ENCODE results near the gene SKIDA1.
"Not testable (repeated sequence)": the region's sequence is repeated elsewhere in the genome, so short reads cannot be mapped to it uniquely, and the experiment has no call there.

The SKIDA1 gene

DNA sequence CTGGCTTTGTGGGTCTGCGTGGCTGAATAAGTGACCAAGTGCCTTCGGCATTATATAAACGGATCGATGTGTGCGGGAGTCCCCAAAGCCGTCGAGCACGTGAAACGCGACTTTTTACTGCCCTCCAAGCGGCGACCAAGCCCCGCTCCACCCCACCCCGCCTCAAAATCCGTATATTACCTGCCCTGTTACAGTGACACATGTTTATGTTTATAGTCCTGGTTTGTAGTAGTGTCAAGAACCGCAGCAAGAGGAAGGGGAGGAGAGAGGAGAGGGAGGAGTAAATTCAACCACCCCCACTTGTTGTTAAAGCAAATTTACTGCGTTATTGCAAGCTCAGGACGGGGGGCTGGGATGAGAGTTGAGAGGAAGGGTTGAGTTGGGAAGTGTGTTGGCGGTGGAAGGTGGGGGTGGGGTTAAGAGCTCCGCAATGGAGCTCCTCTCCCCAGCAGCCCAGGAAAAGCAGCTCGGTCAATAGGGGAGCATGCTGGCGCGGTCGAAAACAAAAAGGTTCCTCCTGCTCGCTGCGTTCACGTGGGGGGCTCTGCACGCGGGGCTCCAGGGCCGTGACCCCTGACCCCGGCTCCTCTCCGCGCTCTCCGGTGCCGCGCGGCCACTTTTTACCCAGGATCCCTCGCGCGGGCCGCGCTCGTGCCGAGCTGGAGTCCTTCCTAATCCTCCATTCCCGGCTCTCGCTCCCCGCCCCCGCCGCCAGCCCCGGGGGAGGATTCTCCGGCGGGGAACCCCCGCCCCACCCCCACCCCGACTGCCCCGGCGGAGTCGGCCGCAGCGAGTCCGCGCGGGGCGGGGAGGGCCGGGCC is at the start of gene SKIDA1:
SKIDA1 (minus strand) TSS at position 316 of the 821 bp plus-strand sequence. CDS start 7,860 bp downstream, outside the sequence.
- peak within 1 kb of the TSS; percentile 97 for H3K27ac ChIP-seq
- TF ChIP-seq, protein P1, sequence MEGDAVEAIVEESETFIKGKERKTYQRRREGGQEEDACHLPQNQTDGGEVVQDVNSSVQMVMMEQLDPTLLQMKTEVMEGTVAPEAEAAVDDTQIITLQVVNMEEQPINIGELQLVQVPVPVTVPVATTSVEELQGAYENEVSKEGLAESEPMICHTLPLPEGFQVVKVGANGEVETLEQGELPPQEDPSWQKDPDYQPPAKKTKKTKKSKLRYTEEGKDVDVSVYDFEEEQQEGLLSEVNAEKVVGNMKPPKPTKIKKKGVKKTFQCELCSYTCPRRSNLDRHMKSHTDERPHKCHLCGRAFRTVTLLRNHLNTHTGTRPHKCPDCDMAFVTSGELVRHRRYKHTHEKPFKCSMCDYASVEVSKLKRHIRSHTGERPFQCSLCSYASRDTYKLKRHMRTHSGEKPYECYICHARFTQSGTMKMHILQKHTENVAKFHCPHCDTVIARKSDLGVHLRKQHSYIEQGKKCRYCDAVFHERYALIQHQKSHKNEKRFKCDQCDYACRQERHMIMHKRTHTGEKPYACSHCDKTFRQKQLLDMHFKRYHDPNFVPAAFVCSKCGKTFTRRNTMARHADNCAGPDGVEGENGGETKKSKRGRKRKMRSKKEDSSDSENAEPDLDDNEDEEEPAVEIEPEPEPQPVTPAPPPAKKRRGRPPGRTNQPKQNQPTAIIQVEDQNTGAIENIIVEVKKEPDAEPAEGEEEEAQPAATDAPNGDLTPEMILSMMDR (conservative IDR thresholded peaks at IDR 0.05) = no peak

DNA sequence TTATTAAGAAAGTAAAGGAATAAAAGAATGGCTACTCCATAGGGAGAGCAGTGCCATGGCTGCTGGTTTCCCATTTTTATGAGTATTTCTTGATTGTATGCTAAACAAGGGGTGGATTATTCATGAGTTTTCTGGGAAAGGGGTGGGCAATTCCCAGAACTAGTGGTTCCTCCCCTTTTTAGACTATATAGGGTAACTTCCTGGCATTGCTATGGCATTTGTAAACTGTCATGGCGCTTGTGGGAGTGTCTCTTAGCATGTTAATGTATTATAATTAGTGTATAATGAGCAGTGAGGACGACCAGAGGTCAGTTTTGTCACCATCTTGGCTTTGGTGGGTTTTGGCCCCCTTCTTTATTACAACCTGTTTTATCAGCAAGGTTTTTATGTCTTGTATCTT is 49.0 kb upstream of the SKIDA1 start:
- not testable (repeated sequence) for H3K27ac ChIP-seq

DNA sequence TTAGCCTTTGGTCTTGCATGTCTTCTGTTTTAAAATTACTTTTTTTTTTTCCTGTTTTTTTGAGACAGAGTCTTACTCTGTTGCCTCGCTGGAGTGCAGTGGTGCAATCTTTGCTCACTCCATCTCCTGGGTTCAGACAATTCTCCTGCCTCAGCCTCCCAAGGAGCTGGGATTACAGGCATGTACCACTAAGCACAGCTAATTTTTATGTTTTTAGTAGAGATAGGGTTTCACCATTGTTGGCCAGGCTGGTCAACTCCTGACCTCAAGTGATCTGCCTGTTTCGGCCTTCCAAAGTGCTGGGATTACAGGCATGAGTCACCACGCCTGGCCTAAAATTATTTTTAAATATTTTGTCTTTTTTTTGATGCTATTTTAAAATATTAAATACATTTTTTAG is 47.1 kb upstream of the SKIDA1 start:
- no peak overlapping the region for H3K27ac ChIP-seq
- TF ChIP-seq, protein P1 (conservative IDR thresholded peaks at IDR 0.05) = no peak

DNA sequence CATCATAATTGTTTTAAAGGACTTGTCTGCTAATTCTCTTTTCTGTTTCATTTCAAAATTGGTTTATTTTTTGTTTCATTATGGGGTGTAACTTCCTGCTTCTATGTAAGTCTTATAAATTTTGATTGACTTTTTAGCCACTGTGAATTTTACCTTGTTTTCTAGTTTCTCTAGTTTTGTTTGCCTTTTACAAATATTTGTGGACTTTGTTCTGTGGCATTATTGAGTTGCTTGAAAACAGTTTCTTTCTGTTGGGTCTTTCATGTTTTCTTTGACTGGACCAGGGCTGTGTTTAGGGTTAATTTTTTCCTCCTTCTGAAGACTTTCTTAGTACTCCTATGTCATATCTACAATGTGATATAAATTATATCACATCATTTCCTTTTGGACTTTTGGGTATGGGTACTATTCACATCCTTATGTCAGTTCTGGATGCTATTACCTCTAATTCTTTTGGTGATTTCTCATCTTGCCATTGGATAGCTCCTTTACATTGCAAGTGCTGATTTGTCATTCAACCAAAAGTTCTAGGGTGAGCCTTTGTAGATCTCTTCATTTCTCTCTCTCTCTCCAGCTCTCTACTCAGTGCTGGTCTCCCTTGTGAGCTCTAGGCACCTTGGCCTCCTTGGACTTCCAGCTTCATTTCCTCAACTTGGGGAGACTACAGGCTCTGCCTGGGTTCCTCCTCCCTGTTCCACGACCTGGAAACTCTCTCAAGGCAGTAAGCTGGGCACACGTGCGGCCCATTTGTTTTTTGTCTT is 45.5 kb upstream of the SKIDA1 start:
- TF ChIP-seq, protein P1 (conservative IDR thresholded peaks at IDR 0.05) = no peak

DNA sequence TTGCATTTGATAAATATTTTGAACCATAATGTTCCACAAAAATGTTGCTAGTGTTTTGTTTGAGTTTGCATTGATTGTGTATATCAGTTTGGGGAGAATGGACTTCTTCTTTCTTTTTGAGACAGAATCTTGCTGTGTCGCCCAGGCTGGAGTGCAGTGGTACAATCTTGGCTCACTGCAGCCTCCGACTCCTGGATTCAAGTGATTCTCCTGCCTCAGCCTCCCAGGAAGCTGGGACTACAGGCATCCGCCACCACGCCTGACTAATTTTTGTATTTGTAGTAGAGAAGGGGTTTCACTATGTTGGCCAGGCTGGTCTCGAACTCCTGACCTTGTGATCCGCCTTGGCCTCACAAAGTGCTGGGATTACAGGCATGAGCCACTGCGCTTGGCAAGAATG is 33.5 kb upstream of the SKIDA1 start:
- H3K27ac ChIP-seq = not testable (repeated sequence)

More for the DNA sequence above, 45.5 kb upstream of the SKIDA1 start:
- no peak overlapping the region for H3K27ac ChIP-seq

DNA sequence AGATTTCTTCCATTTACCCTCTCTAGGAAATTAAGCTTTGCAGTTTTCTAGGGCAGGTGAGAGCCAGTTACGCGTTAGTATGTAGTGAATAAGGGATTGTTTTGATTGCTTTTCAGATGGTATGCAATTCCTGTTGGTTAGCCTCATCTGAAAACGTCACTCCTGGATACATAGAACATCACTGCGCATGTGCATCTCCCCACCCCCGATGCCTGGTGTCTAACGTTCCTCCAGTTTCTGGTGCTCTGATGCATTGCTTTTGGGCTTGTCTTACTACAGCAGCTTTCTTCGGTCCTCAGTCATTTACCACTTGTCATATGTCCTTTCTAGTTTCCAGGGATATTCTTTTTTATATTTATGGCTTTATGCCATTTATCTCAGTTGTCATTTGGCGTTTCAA is 31.0 kb upstream of the SKIDA1 start:
- no peak overlapping the region for H3K27ac ChIP-seq
- TF ChIP-seq, protein P1 (conservative IDR thresholded peaks at IDR 0.05) = no peak

DNA sequence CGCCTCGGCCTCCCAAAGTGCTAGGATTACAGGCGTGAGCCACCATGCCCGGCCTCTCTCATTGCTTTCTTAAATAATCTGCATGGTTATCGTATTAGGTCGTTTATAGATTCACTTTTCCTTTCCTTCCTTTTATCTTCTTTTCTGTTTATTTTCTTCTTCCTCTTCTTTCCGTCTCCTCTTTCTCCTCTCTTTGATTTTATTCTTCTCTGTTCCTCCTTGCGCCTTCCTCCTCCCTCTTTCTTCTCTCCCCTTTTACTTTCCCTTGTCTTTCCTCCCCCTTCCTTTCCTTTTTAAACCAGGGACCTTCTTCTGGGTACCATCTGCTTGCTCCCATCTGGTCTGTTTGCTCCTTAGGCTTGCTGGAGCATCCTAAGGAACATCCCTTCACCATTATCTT is 27.2 kb upstream of the SKIDA1 start:
- H3K27ac ChIP-seq = no peak overlapping the region
- TF ChIP-seq, protein P1 (conservative IDR thresholded peaks at IDR 0.05) = no peak

DNA sequence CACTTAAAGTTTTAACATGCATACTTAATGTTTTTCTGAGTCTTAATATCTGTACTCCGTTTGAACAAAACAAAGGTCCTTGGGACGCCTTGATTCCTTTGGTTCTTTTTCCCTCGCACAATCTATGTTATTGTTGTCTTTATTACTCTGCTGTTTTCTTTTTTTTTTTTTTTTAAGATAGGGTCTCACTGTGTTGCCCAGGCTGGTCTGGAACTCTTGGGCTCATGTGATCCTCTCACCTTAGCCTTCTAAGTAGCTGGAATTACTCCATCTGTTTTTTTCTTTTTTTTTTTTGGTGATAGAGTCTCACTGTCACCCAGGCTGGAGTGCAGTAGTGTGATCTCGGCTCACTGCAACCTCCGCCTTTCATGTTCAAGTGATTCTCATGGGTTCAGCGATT is 21.8 kb upstream of the SKIDA1 start:
- TF ChIP-seq, protein P1 (conservative IDR thresholded peaks at IDR 0.05) = no peak
- H3K27ac ChIP-seq = no peak overlapping the region

DNA sequence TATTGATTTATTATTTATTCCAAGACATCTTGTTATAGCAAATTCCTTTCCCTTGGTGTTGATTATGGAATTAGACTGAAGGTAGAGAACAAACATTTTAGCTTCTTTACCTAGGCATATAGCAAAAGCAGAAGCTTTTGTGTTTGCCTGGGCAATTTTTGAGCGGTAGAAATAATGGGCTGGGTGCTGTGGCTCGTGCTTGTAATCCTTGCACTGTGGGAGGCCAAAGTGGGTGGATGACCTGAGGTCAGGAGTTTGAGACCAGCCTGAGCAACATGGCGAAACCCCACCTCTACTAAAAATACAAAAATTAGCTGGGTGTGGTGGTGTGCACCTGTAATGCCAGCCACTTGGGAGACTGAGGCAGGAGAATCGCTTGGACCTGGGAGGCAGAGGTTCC is 15.2 kb upstream of the SKIDA1 start:
- H3K27ac ChIP-seq = not testable (repeated sequence)

Measured in VCaP (cell line).